HEK293T (cell line): Measurements from ENCODE around the gene PIAS4.

Experiments used
- CTCF ChIA-PET: fragments of 350-600 bp; formaldehyde crosslinking; extraction: SDS; loops from one replicate; lab custom pipeline; 2021; ENCODE audit warnings: antibody characterized with exemption, inconsistent platforms; lab: Yijun Ruan, JAX
- POLR2A ChIA-PET: fragments of 350-600 bp; formaldehyde crosslinking; extraction: SDS; loops from one replicate; lab custom pipeline; 2020; ENCODE audit warnings: antibody characterized with exemption, inconsistent platforms; lab: Yijun Ruan, JAX
- DNase-seq: peaks from one replicate; pipeline ENCODE4 v3.0.0; 2012; ENCODE audit warnings: mixed read lengths; ENCODE audit errors: extremely low spot score
- ARNT ChIP-seq: fragments of 450-650 bp; IDR thresholded peaks from 2 replicates; pipeline ENCODE4 v1.6.1; 2017; ENCODE audit warnings: mild to moderate bottlenecking
- BHLHE40 ChIP-seq: fragments of 450-650 bp; IDR thresholded peaks from 2 replicates; pipeline ENCODE4 v1.6.1; 2016; ENCODE audit warnings: mild to moderate bottlenecking, moderate library complexity, borderline replicate concordance
- CTBP1 ChIP-seq: fragments of 450-650 bp; IDR thresholded peaks from 2 replicates; pipeline ENCODE4 v1.6.1; 2016; ENCODE audit warnings: borderline replicate concordance
- ELF4 ChIP-seq: fragments of 450-650 bp; IDR thresholded peaks from 2 replicates; pipeline ENCODE4 v1.6.1; 2017; ENCODE audit warnings: antibody characterized with exemption
- FOXA1 ChIP-seq: fragments of 450-650 bp; IDR thresholded peaks from 2 replicates; pipeline ENCODE4 v1.6.1; 2016; ENCODE audit warnings: mild to moderate bottlenecking
- FOXK2 ChIP-seq: fragments of 450-650 bp; IDR thresholded peaks from 2 replicates; pipeline ENCODE4 v1.6.1; 2016; ENCODE audit warnings: mild to moderate bottlenecking
- FOXM1 ChIP-seq: fragments of 450-650 bp; IDR thresholded peaks from 2 replicates; pipeline ENCODE4 v1.6.1; 2017; ENCODE audit warnings: mild to moderate bottlenecking, borderline replicate concordance
- HDGF ChIP-seq: fragments of 450-650 bp; IDR thresholded peaks from 2 replicates; pipeline ENCODE4 v1.6.1; 2017; ENCODE audit warnings: antibody characterized with exemption, borderline replicate concordance
- L3MBTL2 ChIP-seq: fragments of 450-650 bp; conservative IDR thresholded peaks from 2 replicates; pipeline ENCODE4 v1.6.1; 2016; ENCODE audit warnings: mild to moderate bottlenecking
- LEF1 ChIP-seq: fragments of 450-650 bp; IDR thresholded peaks from 2 replicates; pipeline ENCODE4 v1.6.1; 2017; ENCODE audit warnings: mild to moderate bottlenecking, borderline replicate concordance
- NFRKB ChIP-seq: fragments of 450-650 bp; IDR thresholded peaks from 2 replicates; pipeline ENCODE4 v1.6.1; 2016; ENCODE audit warnings: mild to moderate bottlenecking, moderate library complexity
- PKNOX1 ChIP-seq: fragments of 450-650 bp; IDR thresholded peaks from 2 replicates; pipeline ENCODE4 v1.6.1; 2016
- SP1 ChIP-seq: fragments of 450-650 bp; IDR thresholded peaks from 2 replicates; pipeline ENCODE4 v1.6.1; 2017
- SUZ12 ChIP-seq: fragments of 450-650 bp; IDR thresholded peaks from 2 replicates; pipeline ENCODE4 v1.6.1; 2016; ENCODE audit warnings: mild to moderate bottlenecking
- TARDBP ChIP-seq: fragments of 450-650 bp; IDR thresholded peaks from 2 replicates; pipeline ENCODE4 v1.6.1; 2016
- ZNF384 ChIP-seq: fragments of 450-650 bp; IDR thresholded peaks from 2 replicates; pipeline ENCODE4 v1.6.1; 2016

Gene PIAS4

GRCh38 chr19:4046946-4047683, 39.6 kb downstream of the PIAS4 start:
- POLR2A ChIA-PET, result no interaction called here
- TF ChIP-seq NFRKB (no peak), FOXM1 (no peak), ELF4 (no peak)
- no peak for DNase-seq
- CTCF ChIA-PET, result no interaction called here

GRCh38 chr19:4049432-4049831, 41.9 kb downstream of the PIAS4 start:
- ChIA-PET CTCF (no interaction called here), POLR2A (no interaction called here)
- no peak for DNase-seq
- TF ChIP-seq BHLHE40 (no peak), FOXK2 (no peak), ELF4 (no peak), PKNOX1 (no peak), SP1 (no peak), TARDBP (no peak), FOXM1 (no peak), L3MBTL2 (no peak), HDGF (no peak), NFRKB (no peak), SUZ12 (no peak), CTBP1 (no peak), FOXA1 (no peak), ZNF384 (no peak), LEF1 (no peak), ARNT (no peak)

GRCh38 chr19:4051175-4052101, 43.9 kb downstream of the PIAS4 start:
- CTCF ChIA-PET, result no interaction called here
- DNase-seq, result no peak
- TF ChIP-seq ARNT, result no peak
- TF ChIP-seq FOXA1, result no peak
- TF ChIP-seq SUZ12, result no peak
- TF ChIP-seq L3MBTL2, result no peak
- no peak for TF ChIP-seq FOXM1
- TF ChIP-seq HDGF, result no peak
- TF ChIP-seq PKNOX1, result no peak
- no peak for TF ChIP-seq ELF4
- TF ChIP-seq ZNF384, result no peak
- TF ChIP-seq TARDBP, result no peak
- no peak for TF ChIP-seq CTBP1
- no peak for TF ChIP-seq SP1
- no peak for TF ChIP-seq LEF1
- no peak for TF ChIP-seq NFRKB
- no peak for TF ChIP-seq FOXK2
- no peak for TF ChIP-seq BHLHE40
- POLR2A ChIA-PET, result no interaction called here

- CTCF ChIA-PET, result no interaction called here
- POLR2A ChIA-PET, result no interaction called here
- TF ChIP-seq CTBP1 (no peak), FOXM1 (no peak), ARNT (no peak), FOXA1 (no peak), LEF1 (no peak), BHLHE40 (no peak), HDGF (no peak), SUZ12 (no peak), ELF4 (no peak), FOXK2 (no peak), NFRKB (no peak), SP1 (no peak), TARDBP (no peak), L3MBTL2 (no peak), ZNF384 (no peak), PKNOX1 (no peak)
- no peak for DNase-seq
These were observed 44.8 kb downstream of the PIAS4 start for GRCh38 chr19:4052114-4052992.

- no peak for DNase-seq
- ChIA-PET POLR2A (no interaction called here), CTCF (no interaction called here)
- TF ChIP-seq FOXA1, result no peak
- no peak for TF ChIP-seq BHLHE40
- TF ChIP-seq FOXK2, result no peak
- no peak for TF ChIP-seq ARNT
- TF ChIP-seq ZNF384, result no peak
- no peak for TF ChIP-seq SP1
- TF ChIP-seq LEF1, result no peak
These were observed 45.5 kb downstream of the PIAS4 start for GRCh38 chr19:4052993-4053422.
